Epithelial cell of proximal tubule (primary cell): ENCODE data around the gene ST6GAL1. TPM values are rescaled to one million over a fixed set of nuclear protein-coding genes. Genes with fewer than 3 reads are reported as not detected.

Experiments used
- DNase-seq: peaks from one replicate; pipeline ENCODE4 v3.0.0-alpha.2; 2011; ENCODE audit warnings: low read depth
- H3K4me3 ChIP-seq: 2 replicates; pipeline ENCODE4 v1.5.1; 2011; ENCODE audit warnings: low read depth, mild to moderate bottlenecking, low read length
- total RNA-seq: library from RNA; depleted of rRNA; stranded (reverse); fragments of >200 nt; gene quantifications from 2 replicates; pipeline ENCODE4 v1.2.3, GENCODE V29; 2015
- TF ChIP-seq, protein P1 (sequence below): conservative IDR thresholded peaks from 2 replicates; pipeline ENCODE4 v1.5.1; 2012; ENCODE audit warnings: low read depth, mild to moderate bottlenecking, low read length

The ST6GAL1 gene
- total RNA-seq, 1 donor from 2014 or later: 23.1 TPM

DNA sequence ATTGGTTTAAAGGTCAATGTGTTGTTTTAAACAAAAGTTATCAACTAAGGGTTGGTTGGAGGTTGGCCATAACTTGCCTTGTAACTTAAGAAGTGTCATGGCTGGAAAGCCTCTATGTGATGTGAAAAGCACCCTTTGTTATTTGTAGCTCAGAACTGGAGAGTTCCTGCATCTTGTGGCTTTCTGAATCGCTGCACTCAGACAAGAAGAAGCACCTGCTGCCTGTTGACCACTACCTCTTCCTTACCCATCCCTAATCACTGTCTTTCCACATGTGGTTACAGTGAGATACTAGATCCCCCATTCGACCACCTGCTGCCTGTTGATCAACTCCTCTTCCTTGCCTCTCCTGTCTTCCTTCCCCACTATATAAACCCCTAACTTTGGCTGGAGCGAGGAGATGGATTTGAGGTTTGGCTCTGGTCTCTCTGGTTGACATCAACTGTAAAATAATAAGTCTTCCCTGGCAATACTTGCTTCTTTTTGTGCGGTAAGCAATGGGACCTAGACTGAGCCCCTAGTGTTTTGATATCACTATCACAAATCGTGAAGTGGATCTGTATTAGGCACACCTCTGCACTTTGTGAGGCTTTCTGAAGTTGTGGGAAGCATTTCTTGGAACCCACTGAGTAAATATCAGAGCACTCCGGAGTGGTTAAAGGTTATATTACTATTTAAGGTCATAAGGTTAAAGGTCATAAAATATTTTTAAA lies 195.1 kb downstream of the ST6GAL1 start:
- TF ChIP-seq, protein P1, sequence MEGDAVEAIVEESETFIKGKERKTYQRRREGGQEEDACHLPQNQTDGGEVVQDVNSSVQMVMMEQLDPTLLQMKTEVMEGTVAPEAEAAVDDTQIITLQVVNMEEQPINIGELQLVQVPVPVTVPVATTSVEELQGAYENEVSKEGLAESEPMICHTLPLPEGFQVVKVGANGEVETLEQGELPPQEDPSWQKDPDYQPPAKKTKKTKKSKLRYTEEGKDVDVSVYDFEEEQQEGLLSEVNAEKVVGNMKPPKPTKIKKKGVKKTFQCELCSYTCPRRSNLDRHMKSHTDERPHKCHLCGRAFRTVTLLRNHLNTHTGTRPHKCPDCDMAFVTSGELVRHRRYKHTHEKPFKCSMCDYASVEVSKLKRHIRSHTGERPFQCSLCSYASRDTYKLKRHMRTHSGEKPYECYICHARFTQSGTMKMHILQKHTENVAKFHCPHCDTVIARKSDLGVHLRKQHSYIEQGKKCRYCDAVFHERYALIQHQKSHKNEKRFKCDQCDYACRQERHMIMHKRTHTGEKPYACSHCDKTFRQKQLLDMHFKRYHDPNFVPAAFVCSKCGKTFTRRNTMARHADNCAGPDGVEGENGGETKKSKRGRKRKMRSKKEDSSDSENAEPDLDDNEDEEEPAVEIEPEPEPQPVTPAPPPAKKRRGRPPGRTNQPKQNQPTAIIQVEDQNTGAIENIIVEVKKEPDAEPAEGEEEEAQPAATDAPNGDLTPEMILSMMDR: no peak
- H3K4me3 ChIP-seq: no peak overlapping the region
- no peak for DNase-seq

Other genes starting within 250 kb of the ST6GAL1 start
- not detected in 2 replicates for gene KNG1, start 213.2 kb upstream of the ST6GAL1 start, total RNA-seq
- gene EIF4A2, start 146.9 kb upstream of the ST6GAL1 start, total RNA-seq: 192 and 366 TPM in 2 replicates
- gene RFC4, start 124.0 kb upstream of the ST6GAL1 start, total RNA-seq: 76.1 and 97.8 TPM in 2 replicates
- not detected in 2 replicates for gene ADIPOQ, start 87.8 kb upstream of the ST6GAL1 start, total RNA-seq
- 35.0 and 75.1 TPM in 2 replicates for gene RPL39L, start 209.0 kb downstream of the ST6GAL1 start, total RNA-seq